HCT116 (cell line): ENCODE results near the gene DDX39A. TPM values are rescaled to one million over a fixed set of nuclear protein-coding genes. Genes with fewer than 3 reads are reported as not detected.

Source experiments
- ATAC-seq: fragments of 200-7000 bp; cut with Tn5 transposase; 2 replicates; pipeline ENCODE4 v1.9.1; 2020; ENCODE audit warnings: mild to moderate bottlenecking, moderate library complexity
- BruUV-seq: library from RNA; stranded (reverse); fragments of 400-500 nt; replicated peaks from 2 replicates; lab custom pipeline; 2021; lab: Mats Ljungman, UMichigan
- CTCF ChIA-PET: fragments of 300-600 bp; sonication (Branson Sonifier 250); formaldehyde crosslinking; loops from one replicate; lab custom pipeline; 2021; ENCODE audit warnings: antibody characterized with exemption; lab: Charles Lee
- POLR2A ChIA-PET: fragments of 300-600, 350-600 bp; sonication (Branson Sonifier 250); formaldehyde crosslinking; loops from one replicate; lab custom pipeline; 2021; ENCODE audit warnings: antibody characterized with exemption; lab: Charles Lee
- RAD21 ChIA-PET, 2 experiments: fragments of 300-600 bp; sonication (Branson Sonifier 250); formaldehyde crosslinking; loops; one replicate each; lab custom pipeline; 2023; ENCODE audit warnings: low total read pairs in 2 of 2; ENCODE audit not compliant: uncharacterized antibody in 2 of 2, unreplicated experiment in 2 of 2, low non-redundant PET in 1 of 2; lab: Charles Lee
- DNase-seq: peaks from one replicate; pipeline ENCODE4 v3.0.0-alpha.2; 2010; ENCODE audit warnings: low read depth, low spot score
- H2AFZ ChIP-seq: fragments of 200-600 bp; shearing (Covaris generic), sonication (generic); 2 replicates; pipeline ENCODE4 v1.6.1; 2017; ENCODE audit warnings: low read depth, mixed run types, mixed read lengths, antibody characterized with exemption, low read length; ENCODE audit not compliant: poor library complexity, severe bottlenecking
- H3K27ac ChIP-seq: 2 replicates; pipeline ENCODE4 v1.5.1; 2012; ENCODE audit warnings: low read depth, low read length
- H3K27me3 ChIP-seq: fragments of 200-600 bp; sonication (generic); 2 replicates; pipeline ENCODE4 v1.6.1; 2016; ENCODE audit warnings: mixed run types, low read length, mixed read lengths; ENCODE audit not compliant: insufficient read depth
- H3K36me3 ChIP-seq, 2 experiments: fragments of 200-500 bp in 1 of 2; fragments of 200-600 bp in 1 of 2; sonication (Bioruptor generic) in 1 of 2; sonication (generic) in 1 of 2; 2 replicates each; pipeline versions ENCODE4 v1.5.1 to v1.6.1; 2014 to 2016; ENCODE audit warnings: low read length in 2 of 2, inconsistent platforms in 1 of 2, mixed read lengths in 1 of 2, mixed run types in 1 of 2; ENCODE audit not compliant: insufficient read depth in 2 of 2, control insufficient read depth in 1 of 2
- H3K4me1 ChIP-seq, 2 experiments: fragments of 200-600 bp in 1 of 2; sonication (generic) in 1 of 2; 2 replicates each; pipeline versions ENCODE4 v1.5.1 to v1.6.1; 2012 to 2017; ENCODE audit warnings: low read length in 2 of 2, inconsistent platforms in 1 of 2, mild to moderate bottlenecking in 1 of 2, mixed read lengths in 1 of 2, mixed run types in 1 of 2, moderate library complexity in 1 of 2; ENCODE audit not compliant: insufficient read depth in 2 of 2, control insufficient read depth in 1 of 2
- H3K4me2 ChIP-seq: fragments of 200-600 bp; sonication (generic); 2 replicates; pipeline ENCODE4 v1.6.1; 2017; ENCODE audit warnings: mixed run types, low read length, mixed read lengths
- H3K4me3 ChIP-seq, 2 experiments: fragments of 200-600 bp in 1 of 2; sonication (generic) in 1 of 2; replicated peaks in 1 of 2; 2 replicates each; pipeline ENCODE4 v1.5.1; 2011 to 2016; ENCODE audit warnings: low read length in 2 of 2, control low read depth in 1 of 2, low read depth in 1 of 2, mild to moderate bottlenecking in 1 of 2, mixed read lengths in 1 of 2, mixed run types in 1 of 2
- H3K79me2 ChIP-seq: fragments of 200-600 bp; sonication (generic); 2 replicates; pipeline ENCODE4 v1.6.1; 2017; ENCODE audit warnings: mild to moderate bottlenecking, mixed run types, low read length, moderate library complexity, mixed read lengths; ENCODE audit not compliant: insufficient read depth
- H3K9ac ChIP-seq: fragments of 200-600 bp; sonication (generic); 2 replicates; pipeline ENCODE4 v1.6.1; 2016; ENCODE audit warnings: low read length, mixed read lengths
- H3K9me2 ChIP-seq: fragments of 200-600 bp; sonication (generic), shearing (Covaris generic); 2 replicates; pipeline ENCODE4 v1.6.1; 2017; ENCODE audit warnings: mixed run types, mild to moderate bottlenecking, moderate library complexity; ENCODE audit not compliant: insufficient read depth
- H3K9me3 ChIP-seq, 2 experiments: fragments of 200-500 bp in 1 of 2; fragments of 200-600 bp in 1 of 2; sonication (Bioruptor generic) in 1 of 2; sonication (generic) in 1 of 2; 2 replicates each; pipeline ENCODE4 v1.6.1; 2014 to 2017; ENCODE audit warnings: low read length in 2 of 2, mixed read lengths in 2 of 2, inconsistent platforms in 1 of 2, low read depth in 1 of 2, mild to moderate bottlenecking in 1 of 2, mixed run types in 1 of 2, moderate library complexity in 1 of 2; ENCODE audit not compliant: control insufficient read depth in 1 of 2, insufficient read depth in 1 of 2
- H4K20me1 ChIP-seq: fragments of 200-600 bp; sonication (generic), shearing (Covaris generic); 2 replicates; pipeline ENCODE4 v1.6.1; 2017; ENCODE audit warnings: mixed run types, mild to moderate bottlenecking, moderate library complexity; ENCODE audit not compliant: insufficient read depth
- CBX3 ChIP-seq: IDR thresholded peaks from 2 replicates; pipeline ENCODE4 v1.6.1; 2012; ENCODE audit warnings: low read depth
- CTCF ChIP-seq, 3 experiments: fragments of 200-600 bp in 1 of 3; sonication (generic) in 1 of 3; IDR thresholded peaks in 2 of 3; conservative IDR thresholded peaks in 1 of 3; 2 replicates each; pipeline ENCODE4 v1.5.1; 2012 to 2017; ENCODE audit warnings: low read depth in 2 of 3, low read length in 2 of 3, antibody characterized with exemption in 1 of 3, borderline replicate concordance in 1 of 3, control low read depth in 1 of 3, mild to moderate bottlenecking in 1 of 3, mixed read lengths in 1 of 3, mixed run types in 1 of 3, moderate library complexity in 1 of 3; ENCODE audit not compliant: insufficient read depth in 1 of 3
- ELF1 ChIP-seq: IDR thresholded peaks from 2 replicates; pipeline ENCODE4 v1.6.1; 2012; ENCODE audit warnings: low read depth, borderline replicate concordance
- EZH2 ChIP-seq: fragments of 200-600 bp; sonication (generic); IDR thresholded peaks from 2 replicates; pipeline ENCODE4 v1.6.1; 2017; ENCODE audit warnings: antibody characterized with exemption, mixed run types
- FOSL1 ChIP-seq: IDR thresholded peaks from 2 replicates; pipeline ENCODE4 v1.6.1; 2012; ENCODE audit warnings: low read depth
- JUND ChIP-seq: IDR thresholded peaks from 2 replicates; pipeline ENCODE4 v1.6.1; 2012
- MAX ChIP-seq: IDR thresholded peaks from 2 replicates; pipeline ENCODE4 v1.6.1; 2012
- POLR2A ChIP-seq: IDR thresholded peaks from 2 replicates; pipeline ENCODE4 v1.7.0; 2011; ENCODE audit warnings: borderline replicate concordance; ENCODE audit not compliant: insufficient read depth, insufficient read length; ENCODE audit errors: extremely low read depth
- RAD21 ChIP-seq: IDR thresholded peaks from 2 replicates; pipeline ENCODE4 v1.6.1; 2012; ENCODE audit warnings: low read depth, mild to moderate bottlenecking
- SIN3A ChIP-seq: IDR thresholded peaks from 2 replicates; pipeline ENCODE4 v1.6.1; 2012; ENCODE audit warnings: low read depth
- ZBTB33 ChIP-seq: IDR thresholded peaks from 2 replicates; pipeline ENCODE4 v1.6.1; 2011; ENCODE audit warnings: mild to moderate bottlenecking, low read length, moderate library complexity; ENCODE audit not compliant: insufficient replicate concordance; ENCODE audit errors: extremely low read depth
- intact Hi-C: fragments of 100-400 bp; cut with micrococcal nuclease; formaldehyde crosslinking; loops from 2 replicates; pipeline ENCODE4 v1.10.0; 2022
- total RNA-seq: library from RNA; stranded (reverse); gene quantifications from one replicate; pipeline ENCODE4 v1.2.1, GENCODE V29; 2021; ENCODE audit not compliant: unreplicated experiment

Gene DDX39A
- total RNA-seq, 1 experiment from 2014 or later, result 152 TPM

GRCh38 chr19:14402332-14403144 is 16.6 kb downstream of the DDX39A start (continued):
- TF ChIP-seq ZBTB33, result no peak
- TF ChIP-seq POLR2A, result no peak

- intact Hi-C loops, result no loop called here
- Histone ChIP-seq H4K20me1 (no peaks in the 10 kb centered on the region), H3K4me3 (no peak overlapping the region), H3K79me2 (no peaks in the 10 kb centered on the region), H3K9me3 (no peaks in the 10 kb centered on the region), H3K27ac (peak overlapping the region; percentile 45), H3K4me1 (peaks cover 9 to 34% of the 10 kb centered on the region in 2 experiments; a peak in 3 of 4 replicates), H3K36me3 (peaks cover 10 to 41% of the 10 kb centered on the region in 2 experiments), H3K9ac (peak overlapping the region; percentile 35; the same call in 1 of the 2 replicates), H3K9me2 (no peaks in the 10 kb centered on the region), H3K4me2 (peak overlapping the region; percentile 52), H3K27me3 (no peaks in the 10 kb centered on the region), H2AFZ (no peak overlapping the region)
- TF ChIP-seq EZH2 (no peak), SIN3A (no peak), MAX (no peak), CTCF (IDR thresholded peaks at IDR 0.05 in 2 of 3, conservative IDR thresholded peaks at IDR 0.05 in 1 of 3; ENCODE audit: borderline replicate concordance in 1 of 3, insufficient read depth in 1 of 3, low read depth in 2 of 3, low read length in 2 of 3) (no peak), CBX3 (no peak), JUND (no peak), RAD21 (no peak), ELF1 (no peak), FOSL1 (no peak)
- no TSS peak for BruUV-seq
- POLR2A ChIA-PET, result interaction anchor here (0.8 to 1.4 kb wide), 2 partner anchors 15 to 21 kb away, joined by 4 to 5 read pairs; partner anchors contain the start of gene ADGRE5
- CTCF ChIA-PET, result interaction anchor here (0.8 kb wide), 1 partner anchor 54 kb away, joined by 3 read pairs; no protein-coding TSS in a partner anchor
- RAD21 ChIA-PET, result interaction anchor here in 1 of 2 experiments (0.6 kb wide), 1 partner anchor 38 kb away, joined by 3 read pairs; no protein-coding TSS in a partner anchor
- no peak for DNase-seq
- ATAC-seq, result no peak
Observed at GRCh38 chr19:14401468-14402195, 17.5 kb downstream of the DDX39A start.
